Daoy (cell line): ENCODE measurements around the gene EGR1. TPM values are rescaled to one million over a fixed set of nuclear protein-coding genes. Genes with fewer than 3 reads are reported as not detected.
"Not testable (repeated sequence)": the region's sequence is repeated elsewhere in the genome, so short reads cannot be mapped to it uniquely, and the experiment has no call there.

ENCODE experiments used
- DNase-seq: peaks from one replicate; pipeline ENCODE4 v3.0.0-alpha.2; 2015; ENCODE audit warnings: low read depth
- total RNA-seq: library from RNA; depleted of rRNA; stranded (reverse); fragments of >200 nt; shearing (Covaris generic); gene quantifications from 2 replicates; pipeline ENCODE4 v1.2.3, GENCODE V29; 2014

The EGR1 gene
- total RNA-seq, 1 experiment from 2014 or later = 9.7 TPM

- peak; percentile 93 for DNase-seq
These were observed 4.5 kb downstream of the EGR1 start for GRCh38 chr5:138469540-138470321.

- DNase-seq = peak; percentile 81
These were observed 5.2 kb downstream of the EGR1 start for GRCh38 chr5:138470322-138471051.

- no peak for DNase-seq
These were observed 5.7 kb downstream of the EGR1 start for GRCh38 chr5:138471052-138471361.

DNA sequence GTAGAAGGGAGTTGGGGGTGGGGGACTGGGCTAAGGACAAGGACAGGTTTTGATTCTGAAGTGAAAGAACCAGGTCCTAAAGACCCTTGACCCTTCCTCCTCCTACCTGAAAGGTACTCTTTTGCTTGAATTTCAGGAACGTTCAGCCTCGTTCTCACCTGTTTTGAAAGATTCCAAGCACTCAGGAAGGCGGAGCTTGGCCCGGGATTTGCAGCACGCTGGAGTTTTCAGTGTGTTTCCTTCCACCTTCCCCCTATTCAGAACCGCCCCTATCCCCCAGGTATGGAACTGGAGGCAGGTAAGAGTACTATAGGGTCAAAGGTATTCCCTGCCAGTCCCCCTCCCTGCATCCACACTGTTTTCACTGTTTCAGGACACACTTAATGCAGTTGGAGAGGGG is 7.1 kb downstream of the EGR1 start:
- DNase-seq = no peak

DNA sequence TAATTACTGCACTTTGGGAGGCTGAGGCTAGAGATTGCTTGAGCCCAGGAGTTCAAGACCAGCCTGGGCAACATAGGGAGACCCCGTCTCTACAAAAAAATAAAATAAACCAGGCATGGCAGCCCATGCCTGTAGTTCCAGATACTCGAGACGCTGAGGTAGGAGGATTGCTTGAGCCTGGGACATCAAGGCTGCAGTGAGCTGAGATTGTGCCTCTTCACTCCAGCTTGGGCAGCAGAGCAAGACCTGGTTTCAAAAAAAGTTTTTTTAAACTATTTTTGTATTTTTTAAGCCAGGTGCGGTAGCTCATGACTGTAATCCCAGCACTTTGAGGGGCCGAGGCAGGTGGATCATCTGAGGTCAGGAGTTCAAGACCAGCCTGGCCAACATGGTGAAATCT is 7.9 kb downstream of the EGR1 start:
- DNase-seq = not testable (repeated sequence)

GRCh38 chr5:138476918-138477317 is 11.6 kb downstream of the EGR1 start:
- DNase-seq = no peak

GRCh38 chr5:138482638-138483037 is 17.4 kb downstream of the EGR1 start:
- no peak for DNase-seq

DNA sequence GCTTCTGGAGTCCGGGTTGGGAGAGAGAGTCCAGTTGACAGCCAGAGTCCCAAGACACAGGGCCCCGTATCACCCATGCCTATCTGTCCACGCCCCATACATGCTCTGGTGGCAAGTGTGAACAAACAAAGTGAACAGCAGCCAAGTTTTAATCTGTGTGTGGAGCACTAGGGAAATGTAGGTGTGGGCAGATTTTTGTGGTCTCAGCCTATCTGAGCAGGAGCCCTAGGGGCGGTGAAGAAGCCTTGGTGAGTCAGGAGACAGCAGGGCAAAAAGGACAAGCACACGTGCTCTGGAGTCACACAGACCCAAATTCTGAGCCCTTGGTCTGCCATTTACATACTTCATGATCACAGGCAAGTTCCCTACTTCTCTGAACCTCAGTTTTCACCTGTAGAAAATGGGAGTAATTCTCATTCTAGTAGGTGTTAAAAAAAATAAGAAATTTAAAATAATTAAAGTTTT is 23.2 kb downstream of the EGR1 start:
- peak; percentile 83 for DNase-seq

GRCh38 chr5:138489683-138490061 is 24.4 kb downstream of the EGR1 start:
- no peak for DNase-seq

GRCh38 chr5:138490648-138491283 is 25.5 kb downstream of the EGR1 start:
- DNase-seq = peak; percentile 9

DNA sequence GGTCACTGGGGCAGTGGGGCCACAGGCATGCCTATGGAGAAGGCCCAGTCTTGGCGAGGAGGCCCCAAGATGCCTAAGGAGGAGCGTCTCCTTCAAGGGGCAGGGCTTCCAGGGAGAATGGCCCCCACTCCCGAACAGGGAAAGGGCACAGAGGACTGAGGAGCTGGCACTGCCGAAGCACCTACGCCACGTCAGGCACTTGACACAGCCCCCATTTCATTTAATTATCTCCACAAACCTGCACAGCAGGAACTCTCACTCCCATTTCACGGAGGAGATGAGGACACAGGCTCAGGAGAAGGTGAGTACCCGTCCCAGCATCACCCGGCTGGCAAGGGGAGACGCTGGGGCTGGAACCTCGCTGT is 26.0 kb downstream of the EGR1 start:
- peak; percentile 6 for DNase-seq

GRCh38 chr5:138491669-138492559 is 26.6 kb downstream of the EGR1 start:
- DNase-seq = peak; percentile 96

DNA sequence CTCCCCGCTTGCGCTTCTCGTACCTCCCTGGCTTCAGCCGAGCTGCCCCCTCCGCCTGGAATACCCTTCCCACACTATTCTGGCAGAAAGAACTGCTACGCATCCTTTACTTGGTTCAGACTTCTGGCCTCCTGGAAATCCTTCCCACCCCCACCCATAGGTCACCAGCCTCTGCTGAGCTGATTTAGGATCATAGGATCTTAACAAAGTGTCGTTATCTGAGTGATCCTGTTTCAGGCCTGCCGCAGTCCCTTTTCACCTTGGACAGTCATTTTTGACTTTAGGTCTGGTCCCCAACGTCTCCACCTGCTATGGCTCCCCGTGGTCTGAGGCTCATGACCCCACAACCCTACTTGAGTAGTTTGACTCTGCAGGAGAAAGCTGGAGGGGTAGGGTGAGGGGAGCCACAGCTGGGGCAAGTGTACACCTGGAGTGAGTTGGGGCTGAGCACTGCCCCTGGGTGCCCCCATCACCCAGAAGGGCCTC is 27.3 kb downstream of the EGR1 start:
- DNase-seq = no peak

DNA sequence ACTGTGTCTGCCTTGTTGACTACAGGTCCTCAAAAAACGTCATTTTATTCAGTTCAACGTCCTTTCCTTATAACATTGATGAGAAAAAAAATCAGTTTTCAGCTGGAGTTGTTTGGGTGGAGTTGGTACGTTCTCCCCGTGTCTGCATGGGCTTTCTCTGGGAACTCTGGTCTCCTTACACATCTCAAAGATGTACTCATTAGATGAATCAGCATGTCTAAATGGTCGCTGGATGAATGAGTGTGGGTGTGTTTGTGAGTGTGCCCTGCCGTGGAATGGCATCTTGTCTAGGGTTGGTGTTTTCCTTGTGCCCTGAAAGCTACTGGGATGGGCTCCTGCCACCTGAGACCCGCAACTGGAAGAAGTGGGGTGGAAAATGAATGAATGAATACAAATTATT is 30.1 kb downstream of the EGR1 start:
- DNase-seq = peak; percentile 20

DNA sequence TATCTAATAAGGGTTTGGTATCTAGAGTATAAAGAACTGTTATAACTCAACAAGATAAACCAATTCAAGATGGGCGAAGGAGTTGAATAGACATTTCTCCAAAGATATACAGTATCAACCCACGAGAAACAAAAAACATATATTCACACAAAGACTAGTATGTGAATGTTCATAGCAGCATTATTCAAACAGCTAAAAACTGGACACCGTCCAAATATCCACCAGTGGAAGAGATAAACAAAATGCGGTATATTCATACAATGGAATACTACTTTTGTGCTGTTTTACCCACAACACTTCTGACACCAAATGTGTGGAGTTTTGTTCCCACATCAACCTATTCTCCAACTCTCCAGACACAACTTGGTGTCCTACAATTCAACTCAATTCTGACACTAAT is 33.1 kb downstream of the EGR1 start:
- no peak for DNase-seq

GRCh38 chr5:138502121-138502520 is 36.8 kb downstream of the EGR1 start:
- no peak for DNase-seq

DNA sequence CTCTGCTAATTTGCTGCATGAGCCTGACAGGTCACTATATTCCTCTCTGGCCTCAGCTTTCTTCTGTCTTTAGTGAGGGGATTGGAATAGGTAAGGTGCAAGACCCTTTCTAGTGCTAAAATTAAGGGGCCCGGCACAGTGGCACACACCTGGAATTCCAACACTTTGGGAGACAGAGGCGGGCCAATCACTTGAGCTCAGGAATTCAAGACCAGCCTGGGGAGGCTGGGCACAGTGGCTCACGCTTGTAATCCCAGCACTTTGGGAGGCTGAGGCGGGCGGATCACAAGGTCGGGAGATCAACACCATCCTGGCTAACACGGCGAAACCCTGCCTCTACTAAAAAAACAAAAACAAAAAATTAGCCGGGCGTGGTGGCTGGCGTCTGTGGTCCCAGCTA is 37.2 kb downstream of the EGR1 start:
- no peak for DNase-seq

- DNase-seq = peak; percentile 63
These were observed 38.4 kb downstream of the EGR1 start for GRCh38 chr5:138503487-138504270.

GRCh38 chr5:138504799-138505198 is 39.5 kb downstream of the EGR1 start:
- DNase-seq = no peak

GRCh38 chr5:138506370-138507306 is 41.4 kb downstream of the EGR1 start:
- DNase-seq = no peak
